ENCODE results near the gene ARHGEF38. TPM values are rescaled to one million over a fixed set of nuclear protein-coding genes. Genes with fewer than 3 reads are reported as not detected.
"Not testable (repeated sequence)": the region's sequence is repeated elsewhere in the genome, so short reads cannot be mapped to it uniquely, and the experiment has no call there.

Gene ARHGEF38
- total RNA-seq, 1 donor from 2014 or later = 0.46 TPM

GRCh38 chr4:105603158-105603557 lies 50.7 kb downstream of the ARHGEF38 start:
- TF ChIP-seq CTCF (conservative IDR thresholded peaks at IDR 0.05; ENCODE audit: low read depth, low read length) = no peak
- no peak for DNase-seq (ENCODE audit: low read depth)
- H3K4me3 ChIP-seq (ENCODE audit: low read depth, low read length) = no peak overlapping the region

- no peak for TF ChIP-seq CTCF (conservative IDR thresholded peaks at IDR 0.05; ENCODE audit: low read depth, low read length)
- no peak overlapping the region for H3K4me3 ChIP-seq (ENCODE audit: low read depth, low read length)
- DNase-seq (ENCODE audit: low read depth) = peak; percentile 78
Observed at GRCh38 chr4:105605493-105605892, 53.1 kb downstream of the ARHGEF38 start.

DNA sequence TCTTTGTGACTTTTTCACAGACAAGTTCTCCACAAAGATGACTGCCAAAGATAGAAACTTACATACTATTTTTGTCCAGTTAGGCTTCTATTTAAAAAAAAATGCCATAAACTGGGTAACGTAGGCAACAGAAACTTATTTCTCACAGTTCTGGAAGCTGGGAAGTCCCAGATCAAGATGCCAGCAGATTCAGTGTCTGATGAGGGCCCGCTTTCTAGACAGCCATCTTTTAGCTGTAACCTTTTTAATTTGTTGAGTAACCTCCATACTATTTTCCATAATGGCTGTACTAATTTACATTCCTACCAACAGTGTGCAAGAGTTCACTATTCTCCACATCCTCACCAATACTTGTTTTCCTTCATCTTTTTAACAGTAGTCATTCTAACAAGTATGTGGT lies 55.5 kb downstream of the ARHGEF38 start:
- no peak overlapping the region for H3K4me3 ChIP-seq (ENCODE audit: low read depth, low read length)
- DNase-seq (ENCODE audit: low read depth) = no peak
- TF ChIP-seq CTCF (conservative IDR thresholded peaks at IDR 0.05; ENCODE audit: low read depth, low read length) = no peak

GRCh38 chr4:105609819-105610218 lies 57.4 kb downstream of the ARHGEF38 start:
- not testable (repeated sequence) for DNase-seq (ENCODE audit: low read depth); H3K4me3 ChIP-seq (ENCODE audit: low read depth, low read length)

DNA sequence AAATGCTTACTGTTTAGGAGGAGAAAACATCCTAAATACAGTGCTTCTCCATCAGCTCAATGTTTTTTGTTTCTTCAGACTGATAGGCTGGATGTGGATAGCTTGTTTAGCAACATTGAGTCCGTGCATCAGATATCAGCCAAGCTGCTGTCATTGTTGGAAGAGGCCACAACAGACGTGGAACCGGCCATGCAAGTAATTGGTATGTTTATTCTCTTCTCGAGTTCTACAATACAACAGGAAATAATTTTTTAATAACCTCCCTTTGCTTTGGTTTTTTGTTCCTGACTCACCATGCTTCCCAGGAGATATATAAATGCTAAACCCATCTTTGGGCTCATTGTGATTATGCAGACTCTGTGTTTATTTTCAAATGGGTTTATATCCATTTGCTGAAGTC lies 60.9 kb downstream of the ARHGEF38 start:
- no peak for DNase-seq (ENCODE audit: low read depth)
- no peak overlapping the region for H3K4me3 ChIP-seq (ENCODE audit: low read depth, low read length)
- TF ChIP-seq CTCF (conservative IDR thresholded peaks at IDR 0.05; ENCODE audit: low read depth, low read length) = no peak

GRCh38 chr4:105619188-105619931 lies 66.9 kb downstream of the ARHGEF38 start:
- no peak overlapping the region for H3K4me3 ChIP-seq (ENCODE audit: low read depth, low read length)
- TF ChIP-seq CTCF (conservative IDR thresholded peaks at IDR 0.05; ENCODE audit: low read depth, low read length) = no peak
- DNase-seq (ENCODE audit: low read depth) = peak; percentile 74

GRCh38 chr4:105620640-105621323 lies 68.4 kb downstream of the ARHGEF38 start:
- H3K4me3 ChIP-seq (ENCODE audit: low read depth, low read length) = no peak overlapping the region
- peak; percentile 77 for DNase-seq (ENCODE audit: low read depth)
- no peak for TF ChIP-seq CTCF (conservative IDR thresholded peaks at IDR 0.05; ENCODE audit: low read depth, low read length)
